GM19043 (cell line): ENCODE results near the gene FGGY.

Source experiments
- ATAC-seq: cut with Tn5 transposase; IDR thresholded peaks from one replicate; pipeline ENCODE4 v1.9.1; 2021; ENCODE audit warnings: low read depth; ENCODE audit not compliant: unreplicated experiment

FGGY gene

GRCh38 chr1:59409549-59409948 lies 112.7 kb downstream of the FGGY start:
- ATAC-seq: no peak

- no peak for ATAC-seq
Measured at GRCh38 chr1:59409986-59410385, 113.1 kb downstream of the FGGY start.

GRCh38 chr1:59410457-59410856 lies 113.6 kb downstream of the FGGY start:
- no peak for ATAC-seq

- ATAC-seq: no peak
Measured at GRCh38 chr1:59411147-59411546, 114.3 kb downstream of the FGGY start.

- ATAC-seq: peak; percentile 56
Measured at GRCh38 chr1:59412718-59413326, 115.9 kb downstream of the FGGY start.

GRCh38 chr1:59413327-59413720 lies 116.4 kb downstream of the FGGY start:
- no peak for ATAC-seq

- no peak for ATAC-seq
Measured at GRCh38 chr1:59414406-59415133, 117.7 kb downstream of the FGGY start.

GRCh38 chr1:59415286-59415850 lies 118.5 kb downstream of the FGGY start:
- no peak for ATAC-seq

GRCh38 chr1:59415881-59416280 lies 119.0 kb downstream of the FGGY start:
- no peak for ATAC-seq

- no peak for ATAC-seq
Measured at GRCh38 chr1:59417406-59417805, 120.5 kb downstream of the FGGY start.

GRCh38 chr1:59418363-59419144 lies 121.7 kb downstream of the FGGY start:
- ATAC-seq: no peak

GRCh38 chr1:59419361-59420140 lies 122.7 kb downstream of the FGGY start:
- ATAC-seq: no peak

GRCh38 chr1:59421232-59421920 lies 124.5 kb downstream of the FGGY start:
- no peak for ATAC-seq

GRCh38 chr1:59422921-59423575 lies 126.2 kb downstream of the FGGY start:
- no peak for ATAC-seq

GRCh38 chr1:59427155-59427554 lies 130.3 kb downstream of the FGGY start:
- ATAC-seq: no peak

- ATAC-seq: no peak
Measured at GRCh38 chr1:59427784-59428183, 130.9 kb downstream of the FGGY start.

GRCh38 chr1:59428828-59429227 lies 131.9 kb downstream of the FGGY start:
- no peak for ATAC-seq

GRCh38 chr1:59429656-59430055 lies 132.8 kb downstream of the FGGY start:
- ATAC-seq: no peak

- ATAC-seq: no peak
Measured at GRCh38 chr1:59431566-59432294, 134.8 kb downstream of the FGGY start.
